Keratinocyte (primary cell): Measurements from ENCODE around the gene SAFB. TPM values are rescaled to one million over a fixed set of nuclear protein-coding genes. Genes with fewer than 3 reads are reported as not detected.

Experiments used
- DNase-seq: peaks from one replicate; pipeline ENCODE4 v3.0.0-alpha.2; 2011; ENCODE audit warnings: low read depth, missing footprints, low spot score
- FAIRE-seq: peaks from 2 replicates; lab custom pipeline; 2011; peaks lifted over from hg19 to GRCh38; lab: Jason Lieb, UNC
- H2AFZ ChIP-seq: 2 replicates; pipeline ENCODE4 v1.6.0; 2012; ENCODE audit warnings: low read length, control low read depth, inconsistent platforms; ENCODE audit not compliant: control insufficient read depth
- H3K27ac ChIP-seq: 2 replicates; pipeline ENCODE4 v1.5.1; 2011; ENCODE audit warnings: low read length; ENCODE audit not compliant: control insufficient read depth, insufficient read depth
- H3K27me3 ChIP-seq: 3 replicates; pipeline ENCODE4 v1.6.0; 2011; ENCODE audit warnings: low read length; ENCODE audit not compliant: control insufficient read depth, insufficient read depth; ENCODE audit errors: extremely low read depth
- H3K36me3 ChIP-seq, 2 experiments: 2 replicates in 1 of 2; 3 replicates in 1 of 2; pipeline ENCODE4 v1.5.1; 2011; ENCODE audit warnings: low read length in 2 of 2, mild to moderate bottlenecking in 1 of 2; ENCODE audit not compliant: control insufficient read depth in 2 of 2, insufficient read depth in 2 of 2; ENCODE audit errors: extremely low read depth in 1 of 2
- H3K4me1 ChIP-seq: 3 replicates; pipeline ENCODE4 v1.5.1; 2011; ENCODE audit warnings: low read length; ENCODE audit not compliant: control insufficient read depth, insufficient read depth; ENCODE audit errors: extremely low read depth
- H3K4me2 ChIP-seq: 3 replicates; pipeline ENCODE4 v1.6.0; 2011; ENCODE audit warnings: low read depth, low read length; ENCODE audit not compliant: control insufficient read depth, insufficient read depth; ENCODE audit errors: extremely low read depth
- H3K4me3 ChIP-seq, 3 experiments: fragments of 200-600 bp in 1 of 3; sonication (generic) in 1 of 3; 2 replicates in 2 of 3; 3 replicates in 1 of 3; pipeline ENCODE4 v1.5.1; 2011 to 2016; ENCODE audit warnings: low read length in 3 of 3, mild to moderate bottlenecking in 3 of 3, control low read depth in 2 of 3, inconsistent platforms in 1 of 3, low read depth in 1 of 3, mixed read lengths in 1 of 3, mixed run types in 1 of 3, moderate library complexity in 1 of 3; ENCODE audit not compliant: control insufficient read depth in 2 of 3, insufficient read depth in 2 of 3; ENCODE audit errors: extremely low read depth in 1 of 3
- H3K79me2 ChIP-seq: 2 replicates; pipeline ENCODE4 v1.6.0; 2012; ENCODE audit warnings: low read length; ENCODE audit not compliant: control insufficient read depth, insufficient read depth
- H3K9ac ChIP-seq: 3 replicates; pipeline ENCODE4 v1.6.0; 2011; ENCODE audit warnings: low read length; ENCODE audit not compliant: control insufficient read depth, insufficient read depth; ENCODE audit errors: extremely low read depth
- H3K9me1 ChIP-seq: 3 replicates; pipeline ENCODE4 v1.6.0; 2011; ENCODE audit warnings: low read length; ENCODE audit not compliant: control insufficient read depth, insufficient read depth; ENCODE audit errors: extremely low read depth
- H3K9me3 ChIP-seq: 2 replicates; pipeline ENCODE4 v1.5.1; 2012; ENCODE audit warnings: low read depth, low read length; ENCODE audit not compliant: control insufficient read depth
- H4K20me1 ChIP-seq: 3 replicates; pipeline ENCODE4 v1.6.0; 2011; ENCODE audit warnings: low read length; ENCODE audit not compliant: control insufficient read depth, insufficient read depth; ENCODE audit errors: extremely low read depth
- EZH2 ChIP-seq: IDR thresholded peaks from one replicate; pipeline ENCODE4 v1.6.1; 2012; ENCODE audit warnings: inconsistent platforms, mild to moderate bottlenecking, low read length, moderate library complexity
- dilution Hi-C: fragments of 300-500 bp; cut with MboI; formaldehyde crosslinking; loops from one replicate; pipeline ENCODE4 v1.7.0; 2020; ENCODE audit warnings: low sequenced_read_pairs; ENCODE audit not compliant: extremely low pct_ligation_motif_present
- polyA plus RNA-seq, 5 experiments: library from polyadenylated mRNA; depleted of rRNA in 3 of 5; stranded (reverse) in 3 of 5; stranded (forward) in 1 of 5; unstranded in 1 of 5; fragments of >200 nt; gene quantifications; 1 replicate in 1 of 5; 2 replicates in 3 of 5; 3 replicates in 1 of 5; pipeline versions ENCODE4 v1.2.1 to v1.2.3, GENCODE V29; 2011 to 2012; ENCODE audit warnings: missing spikeins in 2 of 5, low read depth in 1 of 5, low replicate concordance in 1 of 5
- TF ChIP-seq, protein P1 (sequence below), 3 experiments: IDR thresholded peaks in 1 of 3; conservative IDR thresholded peaks in 1 of 3; optimal IDR thresholded peaks in 1 of 3; 2 replicates in 2 of 3; 3 replicates in 1 of 3; pipeline versions ENCODE3 to v1.5.1; 2011; ENCODE audit warnings: low read length in 3 of 3, mild to moderate bottlenecking in 3 of 3, moderate library complexity in 2 of 3, control low read depth in 1 of 3, inconsistent platforms in 1 of 3; ENCODE audit not compliant: insufficient read depth in 2 of 3; ENCODE audit errors: extremely low read depth in 1 of 3

The SAFB gene
- polyA plus RNA-seq, 1 donor (not counting 4 experiments of a cell fraction or from before 2014, with no cell fraction given), result 34.0 TPM

DNA sequence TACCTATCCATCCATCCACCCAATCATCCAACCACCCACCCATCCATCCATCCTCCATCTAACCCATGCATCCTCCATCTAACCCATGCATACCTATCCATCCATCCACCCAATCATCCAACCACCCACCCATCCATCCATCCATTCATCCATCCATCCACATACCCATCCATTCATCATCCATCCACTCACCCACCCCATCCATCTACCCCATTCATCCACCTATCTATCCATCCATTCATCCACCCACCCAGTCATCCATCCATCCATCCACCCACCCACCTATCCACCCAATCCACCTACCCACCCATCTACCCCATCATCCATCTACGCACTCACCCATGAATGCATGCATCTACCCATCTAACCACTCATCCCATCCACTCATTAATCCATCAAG is 50.9 kb downstream of the SAFB start:
- dilution Hi-C loops, result no loop called here

DNA sequence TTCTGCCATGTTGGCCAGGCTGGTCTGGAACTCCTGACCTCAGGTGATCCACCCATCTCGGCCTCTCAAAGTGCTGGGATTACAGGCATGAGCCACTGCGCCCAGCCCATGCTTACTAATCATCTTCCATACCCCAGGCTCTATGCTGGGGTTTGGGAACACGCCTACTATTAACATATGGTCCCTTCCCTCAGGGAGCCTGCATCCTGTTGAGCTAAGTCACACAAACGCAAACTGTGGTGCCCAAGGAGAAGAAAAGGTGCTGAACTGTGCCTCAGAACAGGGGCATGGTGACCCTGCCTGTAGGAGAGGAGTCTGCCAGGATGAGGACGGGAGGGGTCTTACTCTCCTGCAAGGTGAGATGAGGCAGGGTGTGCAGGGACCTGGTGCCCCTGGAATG is 51.8 kb downstream of the SAFB start:
- H3K79me2 ChIP-seq, result peaks cover 7% of the 10 kb centered on the region
- H3K9ac ChIP-seq, result no peak overlapping the region
- TF ChIP-seq, protein P1, sequence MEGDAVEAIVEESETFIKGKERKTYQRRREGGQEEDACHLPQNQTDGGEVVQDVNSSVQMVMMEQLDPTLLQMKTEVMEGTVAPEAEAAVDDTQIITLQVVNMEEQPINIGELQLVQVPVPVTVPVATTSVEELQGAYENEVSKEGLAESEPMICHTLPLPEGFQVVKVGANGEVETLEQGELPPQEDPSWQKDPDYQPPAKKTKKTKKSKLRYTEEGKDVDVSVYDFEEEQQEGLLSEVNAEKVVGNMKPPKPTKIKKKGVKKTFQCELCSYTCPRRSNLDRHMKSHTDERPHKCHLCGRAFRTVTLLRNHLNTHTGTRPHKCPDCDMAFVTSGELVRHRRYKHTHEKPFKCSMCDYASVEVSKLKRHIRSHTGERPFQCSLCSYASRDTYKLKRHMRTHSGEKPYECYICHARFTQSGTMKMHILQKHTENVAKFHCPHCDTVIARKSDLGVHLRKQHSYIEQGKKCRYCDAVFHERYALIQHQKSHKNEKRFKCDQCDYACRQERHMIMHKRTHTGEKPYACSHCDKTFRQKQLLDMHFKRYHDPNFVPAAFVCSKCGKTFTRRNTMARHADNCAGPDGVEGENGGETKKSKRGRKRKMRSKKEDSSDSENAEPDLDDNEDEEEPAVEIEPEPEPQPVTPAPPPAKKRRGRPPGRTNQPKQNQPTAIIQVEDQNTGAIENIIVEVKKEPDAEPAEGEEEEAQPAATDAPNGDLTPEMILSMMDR (optimal IDR thresholded peaks at IDR 0.05 in 1 of 3, IDR thresholded peaks at IDR 0.05 in 1 of 3, conservative IDR thresholded peaks at IDR 0.05 in 1 of 3; ENCODE audit: extremely low read depth in 1 of 3, insufficient read depth in 2 of 3, low read length in 3 of 3), result no peak
- TF ChIP-seq EZH2, result no peak
- H3K9me1 ChIP-seq, result no peaks in the 10 kb centered on the region
- no peak overlapping the region for H3K27ac ChIP-seq
- no peaks in the 10 kb centered on the region for H3K27me3 ChIP-seq
- no peak overlapping the region for H3K4me2 ChIP-seq
- dilution Hi-C loops, result no loop called here
- H3K4me1 ChIP-seq, result peaks cover 7% of the 10 kb centered on the region
- no peak overlapping the region for H3K4me3 ChIP-seq
- no peaks in the 10 kb centered on the region for H3K9me3 ChIP-seq
- H3K36me3 ChIP-seq, result peaks cover 7 to 10% of the 10 kb centered on the region in 2 experiments
- no peak overlapping the region for H2AFZ ChIP-seq
- DNase-seq, result no peak
- H4K20me1 ChIP-seq, result no peaks in the 10 kb centered on the region
- no peak for FAIRE-seq

More for the DNA sequence above, 50.9 kb downstream of the SAFB start:
- H3K27ac ChIP-seq, result no peak overlapping the region
- H3K27me3 ChIP-seq, result no peaks in the 10 kb centered on the region
- no peak overlapping the region for H2AFZ ChIP-seq
- no peaks in the 10 kb centered on the region for H3K79me2 ChIP-seq
- H4K20me1 ChIP-seq, result no peaks in the 10 kb centered on the region
- H3K4me3 ChIP-seq, result no peak overlapping the region
- H3K9ac ChIP-seq, result no peak overlapping the region
- TF ChIP-seq, protein P1 (optimal IDR thresholded peaks at IDR 0.05 in 1 of 3, IDR thresholded peaks at IDR 0.05 in 1 of 3, conservative IDR thresholded peaks at IDR 0.05 in 1 of 3; ENCODE audit: extremely low read depth in 1 of 3, insufficient read depth in 2 of 3, low read length in 3 of 3), result no peak
- no peak for TF ChIP-seq EZH2
- no peaks in the 10 kb centered on the region for H3K9me3 ChIP-seq
- no peak overlapping the region for H3K4me2 ChIP-seq
- FAIRE-seq (no peak), DNase-seq (no peak)
- H3K36me3 ChIP-seq, result peaks cover 16 to 19% of the 10 kb centered on the region in 2 experiments
- no peaks in the 10 kb centered on the region for H3K4me1 ChIP-seq
- H3K9me1 ChIP-seq, result no peaks in the 10 kb centered on the region
